GM12891 (cell line): Measurements from ENCODE around the gene CBFA2T3.

ENCODE experiments used
- DNase-seq: peaks from one replicate; pipeline ENCODE4 v3.0.0; 2011; ENCODE audit warnings: low spot score; ENCODE audit not compliant: insufficient read length
- FAIRE-seq: peaks from 2 replicates; lab custom pipeline; 2011; peaks lifted over from hg19 to GRCh38; lab: Jason Lieb, UNC
- PAX5 ChIP-seq: IDR thresholded peaks from 2 replicates; pipeline ENCODE4 v1.6.1; 2011; ENCODE audit warnings: low read length, moderate library complexity, mild to moderate bottlenecking; ENCODE audit not compliant: insufficient read depth, severe bottlenecking
- POLR2A ChIP-seq: IDR thresholded peaks from 2 replicates; pipeline ENCODE4 v1.6.1; 2011; ENCODE audit warnings: low read depth, low read length, control low read depth
- POLR2AphosphoS5 ChIP-seq: IDR thresholded peaks from 2 replicates; pipeline ENCODE4 v1.6.1; 2011; ENCODE audit warnings: low read depth, low read length, control low read depth
- POU2F2 ChIP-seq: IDR thresholded peaks from 2 replicates; pipeline ENCODE4 v1.6.1; 2011; ENCODE audit warnings: low read depth, mild to moderate bottlenecking, control low read depth, low read length, moderate library complexity
- SPI1 ChIP-seq: IDR thresholded peaks from 2 replicates; pipeline ENCODE4 v1.6.1; 2011; ENCODE audit warnings: low read depth, low read length, control low read depth
- TAF1 ChIP-seq: IDR thresholded peaks from 2 replicates; pipeline ENCODE4 v1.6.1; 2011; ENCODE audit warnings: low read depth, low read length, control low read depth

CBFA2T3 gene

DNA sequence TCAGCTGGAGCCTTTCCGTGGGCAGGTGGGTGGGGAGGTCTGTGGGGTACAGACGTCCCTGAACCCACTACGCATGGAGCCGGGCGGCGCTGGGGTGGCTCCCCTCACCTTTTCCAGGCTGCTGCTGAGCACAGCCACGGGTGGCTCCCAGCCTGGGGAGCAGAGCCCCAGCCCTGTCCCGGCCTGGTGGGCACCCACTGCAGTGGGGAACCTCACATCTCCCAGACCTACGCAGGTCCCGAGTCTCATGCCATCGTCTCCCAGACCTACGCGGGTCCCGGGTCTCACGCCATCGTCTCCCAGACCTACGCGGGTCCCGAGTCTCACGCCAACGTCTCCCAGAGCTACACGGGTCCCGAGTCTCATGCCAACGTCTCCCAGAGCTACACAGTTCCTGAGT lies 148.3 kb downstream of the CBFA2T3 start:
- TF ChIP-seq SPI1 (no peak), PAX5 (no peak), POU2F2 (no peak), TAF1 (no peak), POLR2A (no peak), POLR2AphosphoS5 (no peak)
- FAIRE-seq (no peak), DNase-seq (no peak)

DNA sequence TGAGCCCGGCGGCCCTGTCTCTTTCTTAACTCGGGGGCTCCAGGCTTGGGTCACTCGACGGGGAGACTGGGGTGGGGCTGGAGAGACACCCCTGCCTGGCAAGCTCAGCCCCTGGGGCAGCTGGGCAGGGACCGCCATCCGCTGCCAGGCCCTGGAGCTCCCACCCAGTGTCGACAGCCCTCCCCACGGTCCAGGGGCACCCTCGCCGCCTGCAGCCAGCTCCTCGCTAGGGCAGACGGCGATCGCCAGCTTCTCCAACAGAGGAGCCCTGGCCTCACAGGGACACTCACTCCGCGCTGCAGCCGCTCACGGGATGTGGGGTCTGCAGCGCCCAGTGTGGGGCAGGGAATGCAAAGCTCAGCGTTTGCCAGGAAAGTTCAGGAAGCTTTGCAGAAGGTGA lies 149.3 kb downstream of the CBFA2T3 start:
- no peak for TF ChIP-seq POLR2AphosphoS5
- no peak for TF ChIP-seq TAF1
- no peak for TF ChIP-seq POU2F2
- no peak for TF ChIP-seq PAX5
- no peak for TF ChIP-seq SPI1
- no peak for TF ChIP-seq POLR2A
- DNase-seq (no peak), FAIRE-seq (no peak)

DNA sequence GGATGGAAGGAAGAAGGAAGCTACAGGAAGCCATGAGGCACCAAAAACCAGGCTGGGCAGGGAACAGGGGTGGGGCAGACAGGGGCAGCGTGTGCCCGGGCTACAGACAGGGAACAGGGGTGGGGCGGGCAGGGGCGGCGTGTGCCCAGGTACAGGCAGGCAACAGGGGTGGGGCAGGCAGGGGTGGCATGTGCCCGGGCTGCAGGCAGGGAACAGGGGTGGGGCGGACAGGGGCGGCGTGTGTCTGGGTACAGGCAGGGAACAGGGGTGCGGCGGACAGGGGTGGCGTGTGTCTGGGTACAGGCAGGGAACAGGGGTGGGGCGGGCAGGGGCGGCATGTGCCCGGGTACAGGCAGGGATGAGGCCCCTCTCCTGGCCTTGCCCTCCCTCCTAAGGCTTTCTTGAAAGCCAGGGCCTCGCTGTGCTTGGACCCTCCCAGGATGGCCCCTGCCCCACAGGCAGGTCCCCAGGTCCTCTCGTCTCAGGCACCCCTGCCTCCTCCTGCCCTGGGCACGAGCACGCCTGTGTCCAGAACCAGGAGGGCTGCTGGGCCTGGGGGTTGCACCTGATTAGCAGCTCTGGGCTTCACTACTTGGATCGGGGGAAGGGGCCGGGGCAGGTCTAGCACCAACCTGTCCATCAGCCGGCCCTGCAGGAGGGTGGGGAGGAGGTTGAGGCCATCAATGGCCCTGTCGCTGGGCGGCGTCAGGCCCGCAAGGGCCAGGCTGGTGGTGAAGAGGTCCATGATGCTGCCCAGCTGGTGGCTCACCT lies 150.8 kb downstream of the CBFA2T3 start:
- FAIRE-seq (no peak), DNase-seq (no peak)
- TF ChIP-seq TAF1 (no peak), SPI1 (no peak), POLR2A (no peak), POU2F2 (no peak), PAX5 (no peak), POLR2AphosphoS5 (no peak)

DNA sequence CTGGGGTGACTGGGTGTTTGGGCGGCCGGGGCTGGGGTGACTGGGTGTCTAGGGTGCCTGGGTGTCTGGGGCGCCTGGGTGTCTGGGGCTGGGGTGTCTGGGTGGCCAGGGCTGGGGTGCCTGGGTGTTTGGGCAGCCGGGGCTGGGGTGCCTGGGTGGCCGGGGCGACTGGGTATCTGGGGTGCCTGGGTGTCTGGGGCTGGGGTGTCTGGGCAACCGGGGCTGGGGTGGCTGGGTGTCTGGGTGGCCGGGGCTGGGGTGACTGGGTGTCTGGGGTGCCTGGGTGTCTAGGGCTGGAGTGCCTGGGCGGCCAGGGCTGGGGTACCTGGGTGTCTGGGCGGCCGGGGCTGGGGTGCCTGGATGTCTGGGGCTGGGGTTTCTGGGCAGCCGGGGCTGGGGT lies 151.9 kb downstream of the CBFA2T3 start:
- no peak for DNase-seq
- FAIRE-seq, result no peak
- TF ChIP-seq SPI1, result no peak
- TF ChIP-seq POU2F2, result no peak
- TF ChIP-seq TAF1, result no peak
- no peak for TF ChIP-seq POLR2A
- TF ChIP-seq PAX5, result no peak
- TF ChIP-seq POLR2AphosphoS5, result no peak
